ENCODE data around the gene GATD1.

DNA sequence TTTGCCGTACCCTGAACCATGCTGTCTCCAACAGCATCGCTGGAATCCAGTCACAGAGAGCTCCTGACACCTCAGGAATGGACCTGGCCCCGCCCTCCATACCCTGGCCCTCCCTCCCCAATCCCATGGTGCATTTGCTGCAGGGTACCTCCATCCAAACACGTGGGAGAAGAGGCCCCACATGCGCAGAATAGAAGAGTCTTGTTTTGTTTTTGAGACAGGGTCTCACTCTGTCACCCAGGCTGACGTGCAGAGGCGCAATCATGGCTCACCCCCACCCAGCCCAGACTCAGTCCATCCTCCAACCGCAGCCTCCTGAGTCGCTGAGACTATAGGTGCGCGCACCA is 39.1 kb upstream of the GATD1 start:
- TF ChIP-seq, protein P1, sequence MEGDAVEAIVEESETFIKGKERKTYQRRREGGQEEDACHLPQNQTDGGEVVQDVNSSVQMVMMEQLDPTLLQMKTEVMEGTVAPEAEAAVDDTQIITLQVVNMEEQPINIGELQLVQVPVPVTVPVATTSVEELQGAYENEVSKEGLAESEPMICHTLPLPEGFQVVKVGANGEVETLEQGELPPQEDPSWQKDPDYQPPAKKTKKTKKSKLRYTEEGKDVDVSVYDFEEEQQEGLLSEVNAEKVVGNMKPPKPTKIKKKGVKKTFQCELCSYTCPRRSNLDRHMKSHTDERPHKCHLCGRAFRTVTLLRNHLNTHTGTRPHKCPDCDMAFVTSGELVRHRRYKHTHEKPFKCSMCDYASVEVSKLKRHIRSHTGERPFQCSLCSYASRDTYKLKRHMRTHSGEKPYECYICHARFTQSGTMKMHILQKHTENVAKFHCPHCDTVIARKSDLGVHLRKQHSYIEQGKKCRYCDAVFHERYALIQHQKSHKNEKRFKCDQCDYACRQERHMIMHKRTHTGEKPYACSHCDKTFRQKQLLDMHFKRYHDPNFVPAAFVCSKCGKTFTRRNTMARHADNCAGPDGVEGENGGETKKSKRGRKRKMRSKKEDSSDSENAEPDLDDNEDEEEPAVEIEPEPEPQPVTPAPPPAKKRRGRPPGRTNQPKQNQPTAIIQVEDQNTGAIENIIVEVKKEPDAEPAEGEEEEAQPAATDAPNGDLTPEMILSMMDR (conservative IDR thresholded peaks at IDR 0.05; ENCODE audit: low read depth in 2 of 2): no peak
- no peak for TF ChIP-seq POLR2AphosphoS5 (IDR thresholded peaks at IDR 0.05; ENCODE audit: low read depth)
- TF ChIP-seq NANOG (IDR thresholded peaks at IDR 0.05; ENCODE audit: borderline replicate concordance): no peak
- no peak for TF ChIP-seq EZH2 (IDR thresholded peaks at IDR 0.05; ENCODE audit: low read depth, unreplicated experiment)
- no peak for TF ChIP-seq EZH2phosphoT487 (IDR thresholded peaks at IDR 0.05; ENCODE audit: unreplicated experiment)
- TF ChIP-seq, protein P2, sequence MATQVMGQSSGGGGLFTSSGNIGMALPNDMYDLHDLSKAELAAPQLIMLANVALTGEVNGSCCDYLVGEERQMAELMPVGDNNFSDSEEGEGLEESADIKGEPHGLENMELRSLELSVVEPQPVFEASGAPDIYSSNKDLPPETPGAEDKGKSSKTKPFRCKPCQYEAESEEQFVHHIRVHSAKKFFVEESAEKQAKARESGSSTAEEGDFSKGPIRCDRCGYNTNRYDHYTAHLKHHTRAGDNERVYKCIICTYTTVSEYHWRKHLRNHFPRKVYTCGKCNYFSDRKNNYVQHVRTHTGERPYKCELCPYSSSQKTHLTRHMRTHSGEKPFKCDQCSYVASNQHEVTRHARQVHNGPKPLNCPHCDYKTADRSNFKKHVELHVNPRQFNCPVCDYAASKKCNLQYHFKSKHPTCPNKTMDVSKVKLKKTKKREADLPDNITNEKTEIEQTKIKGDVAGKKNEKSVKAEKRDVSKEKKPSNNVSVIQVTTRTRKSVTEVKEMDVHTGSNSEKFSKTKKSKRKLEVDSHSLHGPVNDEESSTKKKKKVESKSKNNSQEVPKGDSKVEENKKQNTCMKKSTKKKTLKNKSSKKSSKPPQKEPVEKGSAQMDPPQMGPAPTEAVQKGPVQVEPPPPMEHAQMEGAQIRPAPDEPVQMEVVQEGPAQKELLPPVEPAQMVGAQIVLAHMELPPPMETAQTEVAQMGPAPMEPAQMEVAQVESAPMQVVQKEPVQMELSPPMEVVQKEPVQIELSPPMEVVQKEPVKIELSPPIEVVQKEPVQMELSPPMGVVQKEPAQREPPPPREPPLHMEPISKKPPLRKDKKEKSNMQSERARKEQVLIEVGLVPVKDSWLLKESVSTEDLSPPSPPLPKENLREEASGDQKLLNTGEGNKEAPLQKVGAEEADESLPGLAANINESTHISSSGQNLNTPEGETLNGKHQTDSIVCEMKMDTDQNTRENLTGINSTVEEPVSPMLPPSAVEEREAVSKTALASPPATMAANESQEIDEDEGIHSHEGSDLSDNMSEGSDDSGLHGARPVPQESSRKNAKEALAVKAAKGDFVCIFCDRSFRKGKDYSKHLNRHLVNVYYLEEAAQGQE (IDR thresholded peaks at IDR 0.05; ENCODE audit: unreplicated experiment): no peak
- TF ChIP-seq, protein P3, sequence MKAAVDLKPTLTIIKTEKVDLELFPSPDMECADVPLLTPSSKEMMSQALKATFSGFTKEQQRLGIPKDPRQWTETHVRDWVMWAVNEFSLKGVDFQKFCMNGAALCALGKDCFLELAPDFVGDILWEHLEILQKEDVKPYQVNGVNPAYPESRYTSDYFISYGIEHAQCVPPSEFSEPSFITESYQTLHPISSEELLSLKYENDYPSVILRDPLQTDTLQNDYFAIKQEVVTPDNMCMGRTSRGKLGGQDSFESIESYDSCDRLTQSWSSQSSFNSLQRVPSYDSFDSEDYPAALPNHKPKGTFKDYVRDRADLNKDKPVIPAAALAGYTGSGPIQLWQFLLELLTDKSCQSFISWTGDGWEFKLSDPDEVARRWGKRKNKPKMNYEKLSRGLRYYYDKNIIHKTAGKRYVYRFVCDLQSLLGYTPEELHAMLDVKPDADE (IDR thresholded peaks at IDR 0.05): no peak
- TF ChIP-seq JUNB (IDR thresholded peaks at IDR 0.05; ENCODE audit: unreplicated experiment): no peak
- no peak for TF ChIP-seq ZNF331 (CRISPR knock-in tag; IDR thresholded peaks at IDR 0.05; ENCODE audit: low read depth)
- TF ChIP-seq CREB1 (CRISPR knock-in tag; IDR thresholded peaks at IDR 0.05; ENCODE audit: low read depth): no peak

Data from GM23338 (cell line).